ENCODE measurements around the gene SAFB2.

GRCh38 chr19:5572556-5573286, 49.9 kb downstream of the SAFB2 start:
- TF ChIP-seq PAX5 (IDR thresholded peaks at IDR 0.05; ENCODE audit: insufficient read depth, low read length, severe bottlenecking): no peak
- no peak for TF ChIP-seq POLR2AphosphoS5 (IDR thresholded peaks at IDR 0.05; ENCODE audit: low read depth, low read length)
- TF ChIP-seq POLR2A (IDR thresholded peaks at IDR 0.05; ENCODE audit: low read depth, low read length): no peak
